Testis (tissue), 3 donors: ENCODE measurements around the gene UCHL1. TPM values are rescaled to one million over a fixed set of nuclear protein-coding genes. Genes with fewer than 3 reads are reported as not detected.

Source experiments
- DNase-seq: peaks from one replicate; pipeline ENCODE4 v3.0.0-alpha.2; 2019
- H3K27ac ChIP-seq, 2 donors: fragments of 200-600 bp; sonication (generic); one replicate each; pipeline ENCODE4 v1.5.1; 2019
- H3K27me3 ChIP-seq: fragments of 200-600 bp; sonication (generic); one replicate; pipeline ENCODE4 v1.5.1; 2019
- H3K36me3 ChIP-seq: fragments of 200-600 bp; sonication (generic); one replicate; pipeline ENCODE4 v1.5.1; 2017; ENCODE audit warnings: low read depth; ENCODE audit errors: missing control alignments
- H3K4me1 ChIP-seq: fragments of 200-600 bp; sonication (generic); one replicate; pipeline ENCODE4 v1.5.1; 2019
- H3K4me3 ChIP-seq, 2 donors: fragments of 200-600 bp; sonication (generic); one replicate each; pipeline ENCODE4 v1.5.1; 2017 to 2019
- H3K9me3 ChIP-seq: fragments of 200-600 bp; sonication (generic); one replicate; pipeline ENCODE4 v1.5.1; 2017
- CTCF ChIP-seq, 3 experiments: fragments of 450-650 bp in 2 of 3; fragments of 200-600 bp in 1 of 3; sonication (generic) in 1 of 3; IDR thresholded peaks; one replicate each; pipeline ENCODE4 v1.5.1; 2016 to 2019; ENCODE audit warnings: antibody characterized with exemption in 3 of 3, mild to moderate bottlenecking in 2 of 3, moderate library complexity in 1 of 3
- POLR2A ChIP-seq: fragments of 450-650 bp; IDR thresholded peaks from one replicate; pipeline ENCODE4 v1.6.1; 2017; ENCODE audit warnings: antibody characterized with exemption, mild to moderate bottlenecking, moderate library complexity
- WGBS, 2 donors: methylation state at CpG; one replicate each; pipeline ENCODE4 v1.1.5; 2018; 5-methylcytosine and 5-hydroxymethylcytosine counted together
- intact Hi-C: fragments of 100-400 bp; cut with DNase I; formaldehyde crosslinking; loops from one replicate; pipeline ENCODE4 v1.15.1; 2023; ENCODE audit warnings: low total_unique reads
- polyA plus RNA-seq: library from polyadenylated mRNA; stranded (reverse); fragments of 350-450 nt; fragmentation: Illumina TruSeq; extraction: RNeasy Lipid Tissue Mini Kit (QIAGEN cat#74804); gene quantifications from one replicate; pipeline ENCODE4 v1.2.3, GENCODE V29; 2014; ENCODE audit warnings: low read depth, low replicate concordance; ENCODE audit not compliant: insufficient read depth
- total RNA-seq, 2 donors: library from RNA; depleted of rRNA; stranded (reverse); fragments of >200 nt; gene quantifications; one replicate each; pipeline ENCODE4 v1.2.3, GENCODE V29; 2016

Gene UCHL1
- total and polyA plus RNA-seq, 3 donors from 2014 or later: 57.4 to 87.5 (median 84.2) TPM

- 92 to 96% methylated on average over 10 of the region's 10 CpGs for whole genome bisulfite sequencing, 2 donors
- Histone ChIP-seq H3K9me3 (no peaks in the 10 kb centered on the region), H3K27me3 (no peaks in the 10 kb centered on the region), H3K4me1 (no peaks in the 10 kb centered on the region), H3K27ac (no peak overlapping the region), H3K4me3 (no peak overlapping the region), H3K36me3 (no peaks in the 10 kb centered on the region)
- TF ChIP-seq POLR2A (no peak), CTCF (IDR thresholded peaks at IDR 0.05) (no peak)
- no peak for DNase-seq
- intact Hi-C loops: no loop called here
Observed at GRCh38 chr4:41288254-41288653, 31.5 kb downstream of the UCHL1 start.

- Histone ChIP-seq H3K36me3 (no peaks in the 10 kb centered on the region), H3K9me3 (no peaks in the 10 kb centered on the region), H3K27me3 (no peaks in the 10 kb centered on the region), H3K27ac (no peak overlapping the region), H3K4me3 (no peak overlapping the region), H3K4me1 (no peaks in the 10 kb centered on the region)
- WGBS, 2 donors: 61 to 70% methylated on average over 4 of the region's 4 CpGs
- intact Hi-C loops: no loop called here
- DNase-seq: no peak
- TF ChIP-seq POLR2A (no peak), CTCF (IDR thresholded peaks at IDR 0.05) (no peak)
Observed at GRCh38 chr4:41290479-41290878, 33.8 kb downstream of the UCHL1 start.

GRCh38 chr4:41294445-41295062 lies 37.8 kb downstream of the UCHL1 start:
- TF ChIP-seq CTCF (IDR thresholded peaks at IDR 0.05): no peak
- Histone ChIP-seq H3K4me3 (no peak overlapping the region), H3K9me3 (no peaks in the 10 kb centered on the region), H3K27me3 (no peaks in the 10 kb centered on the region), H3K36me3 (no peaks in the 10 kb centered on the region), H3K27ac (no peak overlapping the region), H3K4me1 (no peaks in the 10 kb centered on the region)
- WGBS, 2 donors: 92 to 97% methylated on average over 7 of the region's 7 CpGs
- no peak for DNase-seq
- intact Hi-C loops: no loop called here

- Histone ChIP-seq H3K27me3 (no peaks in the 10 kb centered on the region), H3K27ac (no peak overlapping the region), H3K36me3 (no peaks in the 10 kb centered on the region), H3K4me1 (no peaks in the 10 kb centered on the region), H3K4me3 (no peak overlapping the region), H3K9me3 (no peaks in the 10 kb centered on the region)
- no peak for DNase-seq
- intact Hi-C loops: no loop called here
- no peak for TF ChIP-seq CTCF (IDR thresholded peaks at IDR 0.05)
- no peak for TF ChIP-seq POLR2A
- 55 to 59% methylated on average over 1 of the region's 1 CpG for WGBS, 2 donors
Observed at GRCh38 chr4:41296995-41297394, 40.3 kb downstream of the UCHL1 start.

GRCh38 chr4:41297832-41298231 lies 41.1 kb downstream of the UCHL1 start:
- Histone ChIP-seq H3K9me3 (no peaks in the 10 kb centered on the region), H3K4me3 (no peak overlapping the region), H3K27ac (no peak overlapping the region), H3K36me3 (no peaks in the 10 kb centered on the region), H3K4me1 (no peaks in the 10 kb centered on the region), H3K27me3 (no peaks in the 10 kb centered on the region)
- no peak for TF ChIP-seq CTCF (IDR thresholded peaks at IDR 0.05)
- intact Hi-C loops: no loop called here
- WGBS, 2 donors: 23 to 32% methylated on average over 2 of the region's 2 CpGs
- DNase-seq: no peak
